Right atrium auricular region (tissue), 2 donors: ENCODE data around the gene HSPBAP1. TPM values are rescaled to one million over a fixed set of nuclear protein-coding genes. Genes with fewer than 3 reads are reported as not detected.
"Not testable (repeated sequence)": the region's sequence is repeated elsewhere in the genome, so short reads cannot be mapped to it uniquely, and the experiment has no call there.

Experiments used
- DNase-seq: peaks from one replicate; pipeline ENCODE4 v3.0.0-alpha.2; 2019; ENCODE audit warnings: low spot score
- H3K27ac ChIP-seq, 2 donors: fragments of 200-600 bp; sonication (generic); 1 replicate in 1 of 2; 2 replicates in 1 of 2; pipeline ENCODE4 v1.5.1; 2016 to 2019
- H3K27me3 ChIP-seq, 2 donors: fragments of 200-600 bp; sonication (generic); one replicate each; pipeline versions ENCODE4 v1.5.1 to v1.6.0; 2017 to 2019
- H3K36me3 ChIP-seq: fragments of 200-600 bp; sonication (generic); one replicate; pipeline ENCODE4 v1.5.1; 2016
- H3K4me1 ChIP-seq, 2 donors: fragments of 200-600 bp; sonication (generic); one replicate each; pipeline versions ENCODE4 v1.5.1 to v1.6.0; 2017 to 2019
- H3K4me3 ChIP-seq, 2 donors: fragments of 200-600 bp; sonication (generic); 1 replicate in 1 of 2; 2 replicates in 1 of 2; pipeline ENCODE4 v1.5.1; 2017 to 2019; ENCODE audit warnings: mild to moderate bottlenecking in 1 of 2, moderate library complexity in 1 of 2
- H3K9me3 ChIP-seq, 2 donors: fragments of 200-600 bp; sonication (generic); one replicate each; pipeline ENCODE4 v1.5.1; 2019
- total RNA-seq, 2 donors: library from RNA; depleted of rRNA; stranded (reverse); fragments of >200 nt; gene quantifications; one replicate each; pipeline ENCODE4 v1.1.0, GENCODE V29; 2016
- TF ChIP-seq, protein P1 (sequence below), 2 donors: fragments of 200-600 bp; sonication (generic); IDR thresholded peaks; one replicate each; pipeline ENCODE4 v1.5.1; 2019; ENCODE audit warnings: antibody characterized with exemption in 2 of 2

Gene HSPBAP1
- total RNA-seq, 2 donors from 2014 or later = 3.0 to 4.0 TPM

DNA sequence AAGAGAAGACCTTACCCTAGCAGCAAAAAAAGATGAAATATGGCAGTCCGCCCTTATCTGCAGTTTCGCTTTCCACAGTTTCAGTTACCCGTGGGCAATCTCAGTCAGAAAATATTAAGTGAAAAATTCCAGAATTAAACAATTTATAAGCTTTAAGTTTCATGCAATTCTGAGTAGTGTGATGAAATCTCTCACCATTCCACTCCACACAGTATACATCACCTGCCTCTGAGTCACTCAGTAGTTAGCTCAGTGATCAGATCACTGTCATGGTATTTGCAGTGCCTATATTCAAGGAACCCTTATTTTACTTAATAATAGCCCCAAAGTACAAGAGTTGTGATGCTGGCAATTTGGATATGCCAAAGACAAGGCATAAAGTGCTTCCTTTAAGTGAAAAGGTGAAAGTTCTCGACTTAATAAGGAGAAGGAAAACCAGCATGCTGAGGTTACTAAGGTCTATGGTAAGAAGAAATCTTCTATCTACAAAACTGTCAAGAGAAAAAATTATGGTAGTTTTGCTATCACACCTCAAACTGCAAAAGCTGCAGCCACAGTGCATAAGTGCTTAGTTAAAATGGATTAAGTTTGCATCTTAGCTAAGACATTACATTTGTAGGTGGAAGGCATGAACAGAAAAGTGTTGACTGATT lies 48.1 kb downstream of the HSPBAP1 start:
- no peak for DNase-seq
- Histone ChIP-seq H3K4me3 (no peak overlapping the region), H3K27ac (no peak overlapping the region), H3K27me3 (no peaks in the 10 kb centered on the region), H3K36me3 (peaks cover 6% of the 10 kb centered on the region), H3K9me3 (no peaks in the 10 kb centered on the region), H3K4me1 (no peaks in the 10 kb centered on the region)
- TF ChIP-seq, protein P1, sequence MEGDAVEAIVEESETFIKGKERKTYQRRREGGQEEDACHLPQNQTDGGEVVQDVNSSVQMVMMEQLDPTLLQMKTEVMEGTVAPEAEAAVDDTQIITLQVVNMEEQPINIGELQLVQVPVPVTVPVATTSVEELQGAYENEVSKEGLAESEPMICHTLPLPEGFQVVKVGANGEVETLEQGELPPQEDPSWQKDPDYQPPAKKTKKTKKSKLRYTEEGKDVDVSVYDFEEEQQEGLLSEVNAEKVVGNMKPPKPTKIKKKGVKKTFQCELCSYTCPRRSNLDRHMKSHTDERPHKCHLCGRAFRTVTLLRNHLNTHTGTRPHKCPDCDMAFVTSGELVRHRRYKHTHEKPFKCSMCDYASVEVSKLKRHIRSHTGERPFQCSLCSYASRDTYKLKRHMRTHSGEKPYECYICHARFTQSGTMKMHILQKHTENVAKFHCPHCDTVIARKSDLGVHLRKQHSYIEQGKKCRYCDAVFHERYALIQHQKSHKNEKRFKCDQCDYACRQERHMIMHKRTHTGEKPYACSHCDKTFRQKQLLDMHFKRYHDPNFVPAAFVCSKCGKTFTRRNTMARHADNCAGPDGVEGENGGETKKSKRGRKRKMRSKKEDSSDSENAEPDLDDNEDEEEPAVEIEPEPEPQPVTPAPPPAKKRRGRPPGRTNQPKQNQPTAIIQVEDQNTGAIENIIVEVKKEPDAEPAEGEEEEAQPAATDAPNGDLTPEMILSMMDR (IDR thresholded peaks at IDR 0.05) = no peak

DNA sequence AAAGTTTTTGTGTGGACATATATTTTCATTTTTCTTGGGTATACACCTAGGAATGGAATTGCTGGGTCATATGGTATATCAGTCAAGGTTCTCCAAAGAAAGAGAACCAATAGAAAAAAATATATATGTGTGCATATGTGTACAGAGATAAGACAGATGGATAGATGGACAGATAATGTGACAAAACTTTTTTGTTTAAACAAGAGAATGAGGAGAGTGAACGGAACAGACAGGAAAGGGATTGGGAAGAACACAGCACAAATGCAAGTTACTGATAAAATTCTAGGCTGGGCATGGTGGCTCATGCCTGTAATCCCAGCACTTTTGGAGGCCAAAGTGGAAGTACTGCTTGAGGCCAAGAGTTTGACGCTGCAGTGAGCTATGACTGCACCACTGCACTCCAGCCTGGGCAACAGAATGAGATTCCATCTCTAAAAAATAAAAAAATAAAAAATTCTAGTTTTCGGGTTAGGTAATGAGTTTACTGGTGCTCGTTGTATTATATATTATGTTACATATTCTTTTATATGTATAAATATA lies 50.0 kb downstream of the HSPBAP1 start:
- DNase-seq = no peak
- H3K36me3 ChIP-seq = peaks cover 16% of the 10 kb centered on the region

DNA sequence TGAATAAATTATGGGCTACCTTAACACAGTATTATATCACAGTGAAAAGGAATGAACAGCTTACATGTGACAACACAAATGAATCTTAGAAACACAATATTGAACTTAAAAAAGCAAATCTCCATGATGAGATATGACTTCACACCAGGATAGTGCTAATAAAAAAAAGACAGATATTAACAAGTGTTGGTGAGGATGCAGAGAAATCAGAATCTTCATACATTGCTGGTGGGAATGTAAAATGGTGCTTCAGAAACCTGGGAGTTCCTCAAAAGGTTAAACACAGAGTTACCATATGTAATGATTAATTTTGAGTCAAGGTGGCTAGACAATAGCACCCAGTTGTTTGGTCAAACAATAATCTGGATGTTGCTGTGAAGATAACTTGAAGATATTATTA lies 51.4 kb downstream of the HSPBAP1 start:
- no peak for DNase-seq
- H3K4me3 ChIP-seq = no peak overlapping the region
- TF ChIP-seq, protein P1 (IDR thresholded peaks at IDR 0.05) = no peak
- H3K27me3 ChIP-seq = no peaks in the 10 kb centered on the region
- H3K36me3 ChIP-seq = peaks cover 16% of the 10 kb centered on the region
- no peaks in the 10 kb centered on the region for H3K4me1 ChIP-seq
- H3K9me3 ChIP-seq = no peaks in the 10 kb centered on the region
- no peak overlapping the region for H3K27ac ChIP-seq

More for the DNA sequence above, 50.0 kb downstream of the HSPBAP1 start:
- no peaks in the 10 kb centered on the region for H3K9me3 ChIP-seq
- no peaks in the 10 kb centered on the region for H3K4me1 ChIP-seq
- H3K27me3 ChIP-seq = no peaks in the 10 kb centered on the region
- TF ChIP-seq, protein P1 (IDR thresholded peaks at IDR 0.05) = no peak
- no peak overlapping the region for H3K4me3 ChIP-seq
- no peak overlapping the region for H3K27ac ChIP-seq

- no peak for DNase-seq
- Histone ChIP-seq H3K27ac (no peak overlapping the region), H3K4me3 (no peak overlapping the region), H3K4me1 (no peaks in the 10 kb centered on the region), H3K27me3 (no peaks in the 10 kb centered on the region), H3K9me3 (no peaks in the 10 kb centered on the region), H3K36me3 (peaks cover 16% of the 10 kb centered on the region)
- TF ChIP-seq, protein P1 (IDR thresholded peaks at IDR 0.05) = no peak
Measured at GRCh38 chr3:122739172-122739571, 54.5 kb downstream of the HSPBAP1 start.

DNA sequence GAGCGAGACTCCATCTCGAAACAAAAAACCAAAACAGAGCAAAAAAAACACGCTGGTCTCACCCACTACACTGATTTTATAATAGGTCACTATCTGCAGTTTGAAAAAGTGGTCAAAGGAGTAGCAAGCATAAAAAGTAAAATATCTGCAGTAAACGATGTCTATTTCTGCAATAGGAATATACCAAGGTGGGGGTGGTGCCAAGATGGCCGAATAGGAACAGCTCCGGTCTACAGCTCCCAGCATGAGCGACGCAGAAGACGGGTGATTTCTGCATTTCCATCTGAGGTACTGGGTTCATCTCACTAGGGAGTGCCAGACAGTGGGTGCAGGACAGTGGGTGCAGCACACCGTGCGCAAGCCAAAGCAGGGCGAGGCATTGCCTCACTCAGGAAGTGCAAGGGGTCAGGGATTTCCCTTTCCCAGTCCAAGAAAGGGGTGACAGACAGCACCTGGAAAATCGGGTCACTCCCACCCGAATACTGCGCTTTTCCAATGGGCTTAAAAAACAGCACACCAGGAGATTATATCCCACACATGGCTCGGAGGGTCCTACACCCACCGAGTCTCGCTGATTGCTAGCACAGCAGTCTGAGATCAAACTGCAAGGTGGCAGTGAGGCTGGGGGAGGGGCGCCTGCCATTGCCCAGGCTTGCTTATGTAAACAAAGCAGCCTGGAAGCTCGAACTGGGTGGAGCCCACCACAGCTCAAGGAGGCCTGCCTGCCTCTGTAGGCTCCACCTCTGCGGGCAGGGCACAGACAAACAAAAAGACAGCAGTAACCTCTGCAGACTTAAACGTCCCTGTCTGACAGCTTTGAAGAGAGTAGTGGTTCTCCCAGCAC lies 60.7 kb downstream of the HSPBAP1 start:
- not testable (repeated sequence) for H3K9me3 ChIP-seq, H3K36me3 ChIP-seq, H3K27ac ChIP-seq, H3K4me1 ChIP-seq, H3K27me3 ChIP-seq, H3K4me3 ChIP-seq, DNase-seq

DNA sequence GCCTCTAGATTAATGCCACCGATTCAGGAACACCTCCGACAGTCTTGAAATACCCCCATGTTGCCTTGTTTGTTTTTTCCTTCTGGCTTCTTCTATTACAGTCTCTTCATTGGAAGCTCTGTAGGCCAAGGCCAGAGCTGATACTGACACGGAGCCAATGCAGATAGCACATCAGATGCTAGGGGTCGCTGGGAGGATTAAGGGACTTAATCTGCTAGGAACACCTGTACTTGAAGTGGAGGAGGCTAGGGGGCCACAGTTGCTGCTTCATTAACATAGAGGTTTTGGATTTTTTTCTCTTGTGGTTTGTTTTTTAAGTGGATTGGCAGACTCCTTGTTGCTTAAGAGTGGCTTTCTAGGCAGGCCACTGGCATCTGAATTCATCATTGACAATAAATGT lies 63.4 kb downstream of the HSPBAP1 start:
- no peak for DNase-seq
- no peaks in the 10 kb centered on the region for H3K27me3 ChIP-seq
- no peaks in the 10 kb centered on the region for H3K9me3 ChIP-seq
- no peaks in the 10 kb centered on the region for H3K36me3 ChIP-seq
- H3K27ac ChIP-seq = no peak overlapping the region
- H3K4me1 ChIP-seq = no peaks in the 10 kb centered on the region
- TF ChIP-seq, protein P1 (IDR thresholded peaks at IDR 0.05) = no peak
- no peak overlapping the region for H3K4me3 ChIP-seq
